ENCODE measurements around the gene SCAPER. TPM values are rescaled to one million over a fixed set of nuclear protein-coding genes. Genes with fewer than 3 reads are reported as not detected.

SCAPER gene
- total and polyA plus RNA-seq, 11 donors = 6.7 to 53.9 (median 38.3) TPM

DNA sequence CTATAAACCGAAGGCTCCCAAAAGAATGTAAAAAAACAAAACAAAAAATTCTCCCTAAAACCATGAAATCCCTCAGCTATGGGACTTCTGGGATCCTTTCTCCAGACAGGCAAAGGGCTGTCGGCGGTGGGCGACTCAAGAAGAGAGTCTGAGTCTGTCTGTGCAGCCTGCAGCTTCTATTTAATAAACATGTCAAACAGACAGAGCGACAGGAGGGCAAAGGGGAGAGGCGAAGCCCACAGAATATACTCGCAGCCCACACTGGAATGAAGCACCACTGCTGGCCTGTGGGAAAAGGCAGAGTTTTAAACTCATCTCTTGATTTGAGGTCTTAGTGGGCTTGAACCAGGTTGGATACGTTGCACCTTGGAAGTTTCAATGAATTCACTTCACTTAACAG lies 528.3 kb downstream of the SCAPER start:
- no peak overlapping the region for H3K4me3 ChIP-seq
- H3K4me1 ChIP-seq = peaks cover 0 to 4% (median 0%) of the 10 kb centered on the region in 12 donors
- DNase-seq = no peak
- intact Hi-C loops (cut with DNase I) = no loop called here
- WGBS, 4 donors = 89 to 93% (median 91%) methylated on average over 8 of the region's 8 CpGs
- peaks cover 0 to 39% (median 15%) of the 10 kb centered on the region in 9 donors for H3K36me3 ChIP-seq
- H3K27me3 ChIP-seq = no peaks in the 10 kb centered on the region
- no peak for ATAC-seq
- no peak overlapping the region for H3K27ac ChIP-seq
- TF ChIP-seq, protein P1, sequence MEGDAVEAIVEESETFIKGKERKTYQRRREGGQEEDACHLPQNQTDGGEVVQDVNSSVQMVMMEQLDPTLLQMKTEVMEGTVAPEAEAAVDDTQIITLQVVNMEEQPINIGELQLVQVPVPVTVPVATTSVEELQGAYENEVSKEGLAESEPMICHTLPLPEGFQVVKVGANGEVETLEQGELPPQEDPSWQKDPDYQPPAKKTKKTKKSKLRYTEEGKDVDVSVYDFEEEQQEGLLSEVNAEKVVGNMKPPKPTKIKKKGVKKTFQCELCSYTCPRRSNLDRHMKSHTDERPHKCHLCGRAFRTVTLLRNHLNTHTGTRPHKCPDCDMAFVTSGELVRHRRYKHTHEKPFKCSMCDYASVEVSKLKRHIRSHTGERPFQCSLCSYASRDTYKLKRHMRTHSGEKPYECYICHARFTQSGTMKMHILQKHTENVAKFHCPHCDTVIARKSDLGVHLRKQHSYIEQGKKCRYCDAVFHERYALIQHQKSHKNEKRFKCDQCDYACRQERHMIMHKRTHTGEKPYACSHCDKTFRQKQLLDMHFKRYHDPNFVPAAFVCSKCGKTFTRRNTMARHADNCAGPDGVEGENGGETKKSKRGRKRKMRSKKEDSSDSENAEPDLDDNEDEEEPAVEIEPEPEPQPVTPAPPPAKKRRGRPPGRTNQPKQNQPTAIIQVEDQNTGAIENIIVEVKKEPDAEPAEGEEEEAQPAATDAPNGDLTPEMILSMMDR (IDR thresholded peaks at IDR 0.05) = no peak
- TF ChIP-seq POLR2A (IDR thresholded peaks at IDR 0.05) = no peak
- H3K9me3 ChIP-seq = no peaks in the 10 kb centered on the region

DNA sequence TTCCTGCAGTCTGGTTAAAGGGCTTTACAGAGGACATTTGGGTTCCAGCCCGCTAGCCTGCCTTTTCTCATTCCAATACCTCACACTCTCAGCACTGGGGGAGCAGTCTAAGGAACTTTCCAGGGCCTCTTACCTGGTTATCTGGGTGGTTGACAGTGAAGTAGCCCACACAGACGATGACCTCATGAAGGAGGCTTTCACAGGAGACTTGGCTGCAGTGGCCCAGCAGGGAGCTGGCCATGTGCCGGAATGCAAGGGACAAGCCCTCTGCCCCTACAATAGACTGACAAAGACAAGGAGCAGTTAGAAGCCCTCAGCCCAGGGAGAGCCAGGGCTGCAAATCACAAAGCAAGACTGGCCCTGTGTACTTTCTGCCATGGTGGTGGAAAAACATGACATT lies 529.1 kb downstream of the SCAPER start:
- Histone ChIP-seq H3K4me1 (peaks cover 0 to 4% (median 0%) of the 10 kb centered on the region in 12 donors), H3K27ac (peak overlapping the region in 1 of 12 donors; percentile 0), H3K27me3 (no peaks in the 10 kb centered on the region), H3K9me3 (no peaks in the 10 kb centered on the region), H3K36me3 (peaks cover 0 to 32% (median 13%) of the 10 kb centered on the region in 9 donors), H3K4me3 (no peak overlapping the region)
- ATAC-seq (peak in 3 of 4 donors; percentile 69 to 86 (median 77)), DNase-seq (peak in 4 of 5 donors; percentile 9 to 48 (median 38))
- intact Hi-C loops (cut with DNase I) = no loop called here
- TF ChIP-seq, protein P1 (IDR thresholded peaks at IDR 0.05) = no peak
- no peak for TF ChIP-seq POLR2A (IDR thresholded peaks at IDR 0.05)
- 67 to 81% (median 80%) methylated on average over 3 of the region's 3 CpGs for WGBS, 4 donors

DNA sequence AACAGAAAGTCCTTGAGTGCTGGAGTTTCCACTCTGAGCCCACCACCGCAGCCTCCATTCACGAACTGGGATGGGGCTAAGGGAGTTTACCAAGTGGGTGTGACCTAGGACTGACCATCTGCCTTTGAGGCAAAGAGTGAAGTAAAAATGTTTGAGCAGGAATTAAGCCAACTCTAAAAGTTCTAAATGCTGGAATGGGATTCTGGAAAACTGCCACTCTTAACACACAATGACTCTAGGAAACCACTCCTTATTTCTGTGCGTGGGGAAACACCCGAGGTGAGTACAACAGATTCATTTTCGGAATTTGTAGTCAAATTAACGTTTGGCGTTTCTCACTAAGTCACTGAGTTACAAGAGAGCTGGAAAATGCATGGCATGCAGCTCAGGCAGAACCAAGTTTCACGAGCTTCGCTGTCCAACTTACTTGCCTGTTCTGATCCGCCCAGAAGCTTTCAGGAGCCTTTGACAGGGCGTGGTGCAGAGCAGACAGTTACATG lies 537.0 kb downstream of the SCAPER start:
- intact Hi-C loops (cut with DNase I) = no loop called here
- peaks cover 0 to 16% (median 6%) of the 10 kb centered on the region in 12 donors for H3K4me1 ChIP-seq
- TF ChIP-seq POLR2A (IDR thresholded peaks at IDR 0.05) = no peak
- TF ChIP-seq, protein P1 (IDR thresholded peaks at IDR 0.05) = no peak
- 45 to 58% (median 56%) methylated on average over 11 of the region's 11 CpGs for WGBS, 4 donors
- no peak for DNase-seq
- no peak overlapping the region for H3K27ac ChIP-seq
- H3K27me3 ChIP-seq = no peaks in the 10 kb centered on the region
- peak; percentile 24 to 65 (median 40) for ATAC-seq
- H3K4me3 ChIP-seq = peak overlapping the region in 2 of 12 donors; percentile 14 to 24
- peaks cover 0 to 11% (median 3%) of the 10 kb centered on the region in 9 donors for H3K36me3 ChIP-seq
- no peaks in the 10 kb centered on the region for H3K9me3 ChIP-seq

DNA sequence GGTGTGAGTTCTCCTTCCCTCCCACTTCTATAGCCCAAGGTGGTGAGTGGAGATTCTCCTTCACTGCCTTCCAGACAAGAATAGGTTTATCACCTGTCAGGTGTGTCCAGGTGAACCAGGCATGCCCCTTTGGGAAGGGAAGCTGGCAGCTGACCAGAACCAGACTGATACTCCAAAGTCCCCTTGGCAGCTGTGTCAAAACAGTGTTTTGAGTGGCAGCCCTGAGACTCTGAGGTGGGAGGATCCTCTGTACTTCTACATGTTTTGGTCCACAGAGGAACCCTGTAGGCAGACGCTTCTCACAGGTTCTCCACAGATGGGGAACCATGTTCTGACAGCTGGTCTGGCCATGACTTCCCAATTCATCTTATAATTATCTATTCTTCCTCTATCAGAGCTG lies 538.4 kb downstream of the SCAPER start:
- whole genome bisulfite sequencing, 4 donors = 93 to 98% (median 98%) methylated on average over 1 of the region's 1 CpG; no CpG with 5 or more reads in 1 of the 4 donors
- intact Hi-C loops (cut with DNase I) = no loop called here
- TF ChIP-seq, protein P1 (IDR thresholded peaks at IDR 0.05) = no peak
- TF ChIP-seq POLR2A (IDR thresholded peaks at IDR 0.05) = no peak
- H3K9me3 ChIP-seq = no peaks in the 10 kb centered on the region
- no peaks in the 10 kb centered on the region for H3K27me3 ChIP-seq
- DNase-seq (no peak), ATAC-seq (peak in 1 of 4 donors; percentile 22)
- no peak overlapping the region for H3K4me3 ChIP-seq
- H3K27ac ChIP-seq = no peak overlapping the region
- peaks cover 0 to 1% (median 0%) of the 10 kb centered on the region in 9 donors for H3K36me3 ChIP-seq
- peaks cover 0 to 16% (median 6%) of the 10 kb centered on the region in 12 donors for H3K4me1 ChIP-seq
